Endothelial cell of umbilical vein (primary cell): ENCODE results near the gene BAD. TPM values are rescaled to one million over a fixed set of nuclear protein-coding genes. Genes with fewer than 3 reads are reported as not detected.

ENCODE experiments used
- BruUV-seq: library from RNA; stranded (reverse); fragments of 400-500 nt; replicated peaks from 2 replicates; lab custom pipeline; 2021; lab: Mats Ljungman, UMichigan
- CTCF ChIA-PET: fragments of 300-600, 350-600 bp; sonication (Branson Sonifier 250); formaldehyde crosslinking; loops from one replicate; lab custom pipeline; 2021; ENCODE audit warnings: antibody characterized with exemption, inconsistent platforms; lab: Charles Lee
- POLR2A ChIA-PET: fragments of 300-600, 350-600 bp; sonication (Branson Sonifier 250); formaldehyde crosslinking; loops from one replicate; lab custom pipeline; 2021; ENCODE audit warnings: antibody characterized with exemption, inconsistent platforms; lab: Charles Lee
- DNase-seq: peaks from one replicate; pipeline ENCODE4 v3.0.0-alpha.2; 2011; ENCODE audit warnings: low read depth, low spot score
- FAIRE-seq: peaks from 2 replicates; lab custom pipeline; 2011; peaks lifted over from hg19 to GRCh38; lab: Jason Lieb, UNC
- H2AFZ ChIP-seq: 2 replicates; pipeline ENCODE4 v1.6.0; 2012; ENCODE audit warnings: low read depth, low read length, control low read depth, inconsistent platforms
- H3K27ac ChIP-seq: 2 replicates; pipeline ENCODE4 v1.5.1; 2011; ENCODE audit warnings: low read depth, mild to moderate bottlenecking, control low read depth, low read length, moderate library complexity; ENCODE audit not compliant: insufficient read depth
- H3K27me3 ChIP-seq, 2 experiments: 2 replicates each; pipeline versions ENCODE4 v1.6.0 to v1.6.1; 2011; ENCODE audit warnings: low read length in 2 of 2, mixed read lengths in 1 of 2; ENCODE audit not compliant: control insufficient read depth in 2 of 2, insufficient read depth in 2 of 2
- H3K36me3 ChIP-seq, 2 experiments: 2 replicates in 1 of 2; 3 replicates in 1 of 2; pipeline ENCODE4 v1.5.1; 2011; ENCODE audit warnings: low read length in 2 of 2, mild to moderate bottlenecking in 1 of 2, moderate library complexity in 1 of 2; ENCODE audit not compliant: control insufficient read depth in 2 of 2, insufficient read depth in 2 of 2; ENCODE audit errors: extremely low read depth in 1 of 2
- H3K4me1 ChIP-seq: 3 replicates; pipeline ENCODE4 v1.5.1; 2011; ENCODE audit warnings: mild to moderate bottlenecking, low read length; ENCODE audit not compliant: control insufficient read depth, insufficient read depth; ENCODE audit errors: extremely low read depth
- H3K4me2 ChIP-seq: 2 replicates; pipeline ENCODE4 v1.6.1; 2011; ENCODE audit warnings: low read length, control low read depth, mixed read lengths; ENCODE audit not compliant: insufficient read depth
- H3K4me3 ChIP-seq, 3 experiments: fragments of 200-600 bp in 1 of 3; sonication (generic), shearing (Covaris generic) in 1 of 3; replicated peaks in 1 of 3; 2 replicates each; pipeline ENCODE4 v1.5.1; 2011 to 2016; ENCODE audit warnings: control low read depth in 3 of 3, low read length in 3 of 3, mild to moderate bottlenecking in 2 of 3, inconsistent platforms in 1 of 3, low read depth in 1 of 3, moderate library complexity in 1 of 3; ENCODE audit not compliant: insufficient read depth in 1 of 3
- H3K79me2 ChIP-seq: 2 replicates; pipeline ENCODE4 v1.6.0; 2012; ENCODE audit warnings: low read length, inconsistent platforms; ENCODE audit not compliant: control insufficient read depth, insufficient read depth
- H3K9ac ChIP-seq: replicated peaks from 2 replicates; pipeline ENCODE3; 2011; ENCODE audit warnings: low read length, control low read depth; ENCODE audit not compliant: insufficient read depth; ENCODE audit errors: extremely low read depth
- H3K9me1 ChIP-seq: replicated peaks from 3 replicates; pipeline ENCODE4 v1.6.0; 2011; ENCODE audit warnings: mild to moderate bottlenecking, low read length; ENCODE audit not compliant: control insufficient read depth, insufficient read depth; ENCODE audit errors: extremely low read depth
- H3K9me3 ChIP-seq: replicated peaks from 2 replicates; pipeline ENCODE4 v1.5.1; 2012; ENCODE audit warnings: low read length, inconsistent platforms; ENCODE audit not compliant: control insufficient read depth, insufficient read depth
- H4K20me1 ChIP-seq: replicated peaks from 2 replicates; pipeline ENCODE3; 2011; ENCODE audit warnings: mild to moderate bottlenecking, low read length; ENCODE audit not compliant: control insufficient read depth, insufficient read depth; ENCODE audit errors: extremely low read depth
- CTCF ChIP-seq, 2 donors: IDR thresholded peaks; 1 replicate in 1 of 2; 2 replicates in 1 of 2; pipeline ENCODE4 v1.5.1; 2011; ENCODE audit warnings: low read length in 2 of 2, mild to moderate bottlenecking in 2 of 2, moderate library complexity in 2 of 2, control low read depth in 1 of 2, inconsistent platforms in 1 of 2, low read depth in 1 of 2; ENCODE audit not compliant: insufficient read depth in 1 of 2; ENCODE audit errors: extremely low read depth in 1 of 2
- EZH2 ChIP-seq: IDR thresholded peaks from 2 replicates; pipeline ENCODE4 v1.6.1; 2012; ENCODE audit warnings: borderline replicate concordance, low read depth, mild to moderate bottlenecking, moderate library complexity, low read length, inconsistent platforms; ENCODE audit not compliant: severe bottlenecking
- FOS ChIP-seq: IDR thresholded peaks from 2 replicates; pipeline ENCODE4 v1.6.1; 2011; ENCODE audit warnings: mild to moderate bottlenecking, low read length, moderate library complexity, borderline replicate concordance; ENCODE audit not compliant: insufficient read depth
- GATA2 ChIP-seq: IDR thresholded peaks from 2 replicates; pipeline ENCODE4 v1.7.0; 2011; ENCODE audit warnings: low read depth, mild to moderate bottlenecking, moderate library complexity, mixed read lengths, low read length; ENCODE audit not compliant: insufficient read length, insufficient read depth
- JUN ChIP-seq: IDR thresholded peaks from 2 replicates; pipeline ENCODE4 v1.6.1; 2011; ENCODE audit warnings: borderline replicate concordance, low read depth; ENCODE audit not compliant: insufficient read length, insufficient read depth
- MYC ChIP-seq: IDR thresholded peaks from one replicate; pipeline ENCODE4 v1.6.1; 2011; ENCODE audit warnings: mild to moderate bottlenecking, low read depth, low read length
- POLR2AphosphoS5 ChIP-seq: IDR thresholded peaks from 2 replicates; pipeline ENCODE4 v1.6.1; 2012; ENCODE audit warnings: low read depth, mild to moderate bottlenecking, control low read depth, low read length, moderate library complexity; ENCODE audit not compliant: insufficient read depth
- dilution Hi-C: fragments of 300-500 bp; cut with MboI; formaldehyde crosslinking; loops from one replicate; pipeline ENCODE4 v1.15.0; 2019; ENCODE audit warnings: low sequenced_read_pairs; ENCODE audit not compliant: extremely low pct_ligation_motif_present
- intact Hi-C: fragments of 100-400 bp; cut with micrococcal nuclease; formaldehyde crosslinking; loops from one replicate; pipeline ENCODE4 v1.10.0; 2022
- polyA plus RNA-seq, 4 experiments: library from polyadenylated mRNA; depleted of rRNA in 3 of 4; stranded (reverse) in 3 of 4; unstranded in 1 of 4; fragments of >200 nt; gene quantifications; 2 replicates each; pipeline versions ENCODE4 v1.2.1 to v1.2.3, GENCODE V29; 2011 to 2012; ENCODE audit warnings: missing spikeins in 1 of 4
- total RNA-seq: library from RNA; stranded (reverse); gene quantifications from 2 replicates; pipeline ENCODE4 v1.2.3, GENCODE V29; 2021

Gene BAD
- total and polyA plus RNA-seq, 2 donors (not counting 3 experiments of a cell fraction or from before 2014, with no cell fraction given) = 65.3 to 88.0 TPM

GRCh38 chr11:64291262-64291751 is 6.8 kb upstream of the BAD start, which contains the start of gene KCNK4:
TSS of gene KCNK4 (plus strand) at chr11:64291302. CDS start at chr11:64293019, 1,717 bp downstream.
- intact Hi-C loops = no loop called here
- dilution Hi-C loops = no loop called here
- ChIA-PET CTCF (interaction anchor here (2.9 to 4.5 kb wide), 2 partner anchors 10 to 13 kb away, joined by 17 to 23 read pairs; partner anchors contain the start of gene ESRRA), POLR2A (no interaction called here)
- Histone ChIP-seq H3K9ac (no peak within 1 kb of the TSS), H3K4me1 (peaks cover under 1% of the 10 kb centered on the region), H3K9me3 (no peaks in the 10 kb centered on the region), H3K36me3 (no peaks in the 10 kb centered on the region), H3K27ac (no peak within 1 kb of the TSS), H3K4me3 (no peak within 1 kb of the TSS), H4K20me1 (no peaks in the 10 kb centered on the region), H3K27me3 (peaks cover 43 to 55% of the 10 kb centered on the region in 2 experiments), H3K79me2 (no peaks in the 10 kb centered on the region), H3K4me2 (no peak within 1 kb of the TSS), H2AFZ (no peak within 1 kb of the TSS), H3K9me1 (no peaks in the 10 kb centered on the region)
- FAIRE-seq = no peak
- DNase-seq = no peak
- BruUV-seq = no TSS peak
- TF ChIP-seq MYC = no peak
- no peak for TF ChIP-seq GATA2
- TF ChIP-seq EZH2 = no peak
- no peak for TF ChIP-seq JUN
- TF ChIP-seq FOS = no peak
- no peak for TF ChIP-seq CTCF (IDR thresholded peaks at IDR 0.05; ENCODE audit: extremely low read depth in 1 of 2, insufficient read depth in 1 of 2, low read depth in 1 of 2, low read length in 2 of 2)
- TF ChIP-seq POLR2AphosphoS5 = no peak
